ENCODE results near the gene LRRC30. TPM values are rescaled to one million over a fixed set of nuclear protein-coding genes. Genes with fewer than 3 reads are reported as not detected.
"Not testable (repeated sequence)": the region's sequence is repeated elsewhere in the genome, so short reads cannot be mapped to it uniquely, and the experiment has no call there.

The LRRC30 gene
- total RNA-seq, 1 experiment from 2014 or later, result not detected

DNA sequence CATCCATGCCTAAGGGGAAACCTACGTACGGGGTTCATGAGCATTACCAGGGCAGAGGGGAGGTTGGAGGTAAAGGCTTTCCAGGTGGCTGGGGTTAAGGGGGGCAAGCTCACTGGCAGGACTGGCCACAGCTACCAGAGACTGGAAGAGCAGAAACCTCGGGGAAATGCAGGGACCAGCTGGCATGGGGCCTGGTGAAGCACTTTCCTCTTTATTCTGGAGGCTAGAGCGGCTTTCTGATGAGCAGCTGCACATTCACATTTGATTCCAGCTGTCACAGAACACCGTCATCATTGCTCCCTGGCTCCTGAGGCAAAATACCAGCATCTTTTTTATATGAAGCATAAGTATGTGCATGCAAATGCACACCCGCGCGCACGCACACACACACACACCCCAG, 28.7 kb upstream of the LRRC30 start:
- H3K4me2 ChIP-seq (ENCODE audit: low read length), result no peak overlapping the region

DNA sequence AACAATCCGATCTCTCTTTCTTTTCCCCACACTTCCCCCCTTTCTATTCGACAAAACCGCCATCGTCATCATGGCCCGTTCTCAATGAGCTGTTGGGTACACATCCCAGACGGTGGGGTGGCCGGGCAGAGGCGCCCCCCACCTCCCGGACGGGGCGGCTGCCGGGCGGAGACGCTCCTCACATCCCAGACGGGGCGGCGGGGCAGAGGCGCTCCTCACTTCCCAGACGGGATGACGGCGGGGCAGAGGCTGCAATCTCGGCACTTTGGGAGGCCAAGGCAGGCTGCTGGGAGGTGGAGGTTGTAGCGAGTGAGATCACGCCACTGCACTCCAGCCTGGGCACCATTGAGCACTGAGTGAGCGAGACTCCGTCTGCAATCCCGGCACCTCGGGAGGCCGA, 27.3 kb upstream of the LRRC30 start:
- H3K79me2 ChIP-seq (ENCODE audit: low read length); H3K9me2 ChIP-seq (replicated peaks; ENCODE audit: low read length); H3K4me1 ChIP-seq (ENCODE audit: insufficient read depth, low read length); DNase-seq; H2AFZ ChIP-seq (ENCODE audit: low read length); CTCF ChIA-PET; BruUV-seq (replicated peaks); intact Hi-C loops (cut with micrococcal nuclease); POLR2A ChIA-PET (ENCODE audit: unreplicated experiment); H3F3A ChIP-seq (ENCODE audit: low read length, unreplicated experiment); ATAC-seq; H4K20me1 ChIP-seq (ENCODE audit: low read length); H3K9me3 ChIP-seq (ENCODE audit: low read length); H3K36me3 ChIP-seq (ENCODE audit: low read depth, low read length); H3K4me3 ChIP-seq (ENCODE audit: low read length); H3K27ac ChIP-seq (ENCODE audit: low read length); H3K4me2 ChIP-seq (ENCODE audit: low read length); H3K9ac ChIP-seq (ENCODE audit: low read length): not testable (repeated sequence)
- H3K27me3 ChIP-seq (ENCODE audit: low read length), result peaks cover 44% of the 10 kb centered on the region

More for the DNA sequence above, 28.7 kb upstream of the LRRC30 start:
- TF ChIP-seq, protein P1, sequence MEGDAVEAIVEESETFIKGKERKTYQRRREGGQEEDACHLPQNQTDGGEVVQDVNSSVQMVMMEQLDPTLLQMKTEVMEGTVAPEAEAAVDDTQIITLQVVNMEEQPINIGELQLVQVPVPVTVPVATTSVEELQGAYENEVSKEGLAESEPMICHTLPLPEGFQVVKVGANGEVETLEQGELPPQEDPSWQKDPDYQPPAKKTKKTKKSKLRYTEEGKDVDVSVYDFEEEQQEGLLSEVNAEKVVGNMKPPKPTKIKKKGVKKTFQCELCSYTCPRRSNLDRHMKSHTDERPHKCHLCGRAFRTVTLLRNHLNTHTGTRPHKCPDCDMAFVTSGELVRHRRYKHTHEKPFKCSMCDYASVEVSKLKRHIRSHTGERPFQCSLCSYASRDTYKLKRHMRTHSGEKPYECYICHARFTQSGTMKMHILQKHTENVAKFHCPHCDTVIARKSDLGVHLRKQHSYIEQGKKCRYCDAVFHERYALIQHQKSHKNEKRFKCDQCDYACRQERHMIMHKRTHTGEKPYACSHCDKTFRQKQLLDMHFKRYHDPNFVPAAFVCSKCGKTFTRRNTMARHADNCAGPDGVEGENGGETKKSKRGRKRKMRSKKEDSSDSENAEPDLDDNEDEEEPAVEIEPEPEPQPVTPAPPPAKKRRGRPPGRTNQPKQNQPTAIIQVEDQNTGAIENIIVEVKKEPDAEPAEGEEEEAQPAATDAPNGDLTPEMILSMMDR (conservative IDR thresholded peaks at IDR 0.05; ENCODE audit: low read depth, low read length), result no peak
- TF ChIP-seq EZH2phosphoT487 (IDR thresholded peaks at IDR 0.05; ENCODE audit: borderline replicate concordance, low read length), result no peak
- TF ChIP-seq EZH2 (IDR thresholded peaks at IDR 0.05; ENCODE audit: low read length, unreplicated experiment), result no peak
- Histone ChIP-seq H3K4me1 (ENCODE audit: insufficient read depth, low read length) (no peaks in the 10 kb centered on the region), H3K79me2 (ENCODE audit: low read length) (no peaks in the 10 kb centered on the region), H3K9ac (ENCODE audit: low read length) (no peak overlapping the region), H3K27ac (ENCODE audit: low read length) (no peak overlapping the region), H3K27me3 (ENCODE audit: low read length) (peaks cover 50% of the 10 kb centered on the region), H4K20me1 (ENCODE audit: low read length) (no peaks in the 10 kb centered on the region), H3K36me3 (ENCODE audit: low read depth, low read length) (no peaks in the 10 kb centered on the region), H3K4me3 (ENCODE audit: low read length) (no peak overlapping the region), H3K9me3 (ENCODE audit: low read length) (no peaks in the 10 kb centered on the region), H2AFZ (ENCODE audit: low read length) (no peak overlapping the region), H3F3A (ENCODE audit: low read length, unreplicated experiment) (no peaks in the 10 kb centered on the region), H3K9me2 (replicated peaks; ENCODE audit: low read length) (no peaks in the 10 kb centered on the region)
- no TSS peak for BruUV-seq (replicated peaks)
- ChIA-PET CTCF (no interaction called here), POLR2A (ENCODE audit: unreplicated experiment) (no interaction called here)
- intact Hi-C loops (cut with micrococcal nuclease), result no loop called here
- ATAC-seq, result no peak
- DNase-seq, result no peak

DNA sequence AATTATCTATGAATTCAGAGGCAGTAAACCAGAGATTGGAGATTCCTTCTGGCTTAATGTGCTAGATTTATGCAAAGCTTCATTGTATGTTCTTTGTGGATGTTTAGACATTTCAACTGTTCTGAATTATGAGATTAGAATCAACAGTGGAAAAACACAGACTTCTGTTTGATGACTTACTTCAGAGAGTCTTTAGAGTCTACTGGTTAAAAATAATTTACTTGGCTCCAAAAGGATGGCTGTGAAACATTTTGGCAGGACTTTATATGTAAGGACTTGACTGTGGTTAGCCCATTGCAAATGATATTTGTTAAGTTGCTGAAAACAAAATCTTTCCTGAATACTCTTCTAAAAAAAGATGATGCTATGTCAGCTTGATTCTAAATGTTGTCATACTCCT, 25.5 kb upstream of the LRRC30 start:
- DNase-seq, result no peak
- H3K9me3 ChIP-seq (ENCODE audit: low read length), result no peaks in the 10 kb centered on the region
- TF ChIP-seq, protein P1 (conservative IDR thresholded peaks at IDR 0.05; ENCODE audit: low read depth, low read length), result no peak
- no peak for TF ChIP-seq EZH2phosphoT487 (IDR thresholded peaks at IDR 0.05; ENCODE audit: borderline replicate concordance, low read length)
- TF ChIP-seq EZH2 (IDR thresholded peaks at IDR 0.05; ENCODE audit: low read length, unreplicated experiment), result no peak
- no TSS peak for BruUV-seq (replicated peaks)
- no peak overlapping the region for H3K4me2 ChIP-seq (ENCODE audit: low read length)
- H3K79me2 ChIP-seq (ENCODE audit: low read length), result no peaks in the 10 kb centered on the region
- ChIA-PET CTCF (no interaction called here), POLR2A (ENCODE audit: unreplicated experiment) (no interaction called here)
- no peaks in the 10 kb centered on the region for H3K4me1 ChIP-seq (ENCODE audit: insufficient read depth, low read length)
- intact Hi-C loops (cut with micrococcal nuclease), result no loop called here
- H2AFZ ChIP-seq (ENCODE audit: low read length), result no peak overlapping the region
- H3K27me3 ChIP-seq (ENCODE audit: low read length), result peaks cover 40% of the 10 kb centered on the region
- H3K27ac ChIP-seq (ENCODE audit: low read length), result no peak overlapping the region
- no peak overlapping the region for H3K9ac ChIP-seq (ENCODE audit: low read length)
- no peak overlapping the region for H3K4me3 ChIP-seq (ENCODE audit: low read length)
- H4K20me1 ChIP-seq (ENCODE audit: low read length), result no peaks in the 10 kb centered on the region
- no peak for ATAC-seq
- H3K36me3 ChIP-seq (ENCODE audit: low read depth, low read length), result no peaks in the 10 kb centered on the region
- no peaks in the 10 kb centered on the region for H3K9me2 ChIP-seq (replicated peaks; ENCODE audit: low read length)
- H3F3A ChIP-seq (ENCODE audit: low read length, unreplicated experiment), result no peaks in the 10 kb centered on the region

Data from PC-3 (cell line).